GOT3 (cell line): Measurements from ENCODE around the gene MTARC2.
"Not testable (repeated sequence)": the region's sequence is repeated elsewhere in the genome, so short reads cannot be mapped to it uniquely, and the experiment has no call there.

Source experiments
- DNase-seq: peaks from one replicate; lab custom pipeline; 2025; ENCODE audit warnings: mixed read lengths; lab: John Stamatoyannopoulos, UW

MTARC2 gene

GRCh38 chr1:220748089-220748934 lies at the start of gene MTARC2:
Gene MTARC2, plus strand, starts transcription at chr1:220748322. Its CDS starts 210 bp downstream, at chr1:220748532.
- DNase-seq: peak; percentile 28

GRCh38 chr1:220698607-220699016 lies 49.5 kb upstream of the MTARC2 start:
- DNase-seq: no peak

GRCh38 chr1:220699044-220699443 lies 49.1 kb upstream of the MTARC2 start:
- DNase-seq: no peak

- DNase-seq: no peak
Observed at GRCh38 chr1:220700556-220701179, 47.5 kb upstream of the MTARC2 start.

- no peak for DNase-seq
Observed at GRCh38 chr1:220701974-220702373, 46.1 kb upstream of the MTARC2 start.

- DNase-seq: no peak
Observed at GRCh38 chr1:220702733-220703270, 45.3 kb upstream of the MTARC2 start.

GRCh38 chr1:220703305-220703704 lies 44.8 kb upstream of the MTARC2 start:
- no peak for DNase-seq

- no peak for DNase-seq
Observed at GRCh38 chr1:220705782-220706181, 42.3 kb upstream of the MTARC2 start.

- DNase-seq: no peak
Observed at GRCh38 chr1:220706480-220706879, 41.6 kb upstream of the MTARC2 start.

GRCh38 chr1:220707160-220707559 lies 41.0 kb upstream of the MTARC2 start:
- DNase-seq: no peak

- DNase-seq: no peak
Observed at GRCh38 chr1:220708244-220708643, 39.9 kb upstream of the MTARC2 start.

- no peak for DNase-seq
Observed at GRCh38 chr1:220708936-220709801, 39.0 kb upstream of the MTARC2 start.

GRCh38 chr1:220710333-220710732 lies 37.8 kb upstream of the MTARC2 start:
- no peak for DNase-seq

- no peak for DNase-seq
Observed at GRCh38 chr1:220711056-220711809, 36.9 kb upstream of the MTARC2 start.

- not testable (repeated sequence) for DNase-seq
Observed at GRCh38 chr1:220715986-220716385, 32.1 kb upstream of the MTARC2 start.

GRCh38 chr1:220717800-220718640 lies 30.1 kb upstream of the MTARC2 start:
- DNase-seq: no peak

GRCh38 chr1:220721266-220721665 lies 26.9 kb upstream of the MTARC2 start:
- not testable (repeated sequence) for DNase-seq

GRCh38 chr1:220726634-220727033 lies 21.5 kb upstream of the MTARC2 start:
- DNase-seq: no peak

- no peak for DNase-seq
Observed at GRCh38 chr1:220727519-220727918, 20.6 kb upstream of the MTARC2 start.

GRCh38 chr1:220730486-220730885 lies 17.6 kb upstream of the MTARC2 start:
- DNase-seq: no peak
